K562 (cell line): ENCODE results near the gene CITED2. TPM values are rescaled to one million over a fixed set of nuclear protein-coding genes. Genes with fewer than 3 reads are reported as not detected.
"Not testable (repeated sequence)": the region's sequence is repeated elsewhere in the genome, so short reads cannot be mapped to it uniquely, and the experiment has no call there.

Experiments used
- ATAC-seq: fragments of 200-7000 bp; cut with Tn5 transposase; 3 replicates; pipeline ENCODE4 v1.9.1; 2020; ENCODE audit warnings: moderate library complexity
- BruUV-seq: library from RNA; stranded (reverse); fragments of 400-500 nt; replicated peaks from 2 replicates; lab custom pipeline; 2021; lab: Mats Ljungman, UMichigan
- CTCF ChIA-PET: fragments of 300-600 bp; formaldehyde crosslinking; extraction: SDS; loops from one replicate; lab custom pipeline; 2021; ENCODE audit warnings: low intra/inter-chr PET ratio; lab: Yijun Ruan, JAX
- POLR2A ChIA-PET: fragments of 300-600, 350-650 bp; sonication (Branson Sonifier 250); formaldehyde crosslinking; extraction: SDS; loops from one replicate; lab custom pipeline; 2021; ENCODE audit warnings: antibody characterized with exemption, inconsistent platforms; lab: Yijun Ruan, JAX
- DNase-seq, 4 experiments: peaks; one replicate each; pipeline versions ENCODE4 v3.0.0 to v3.0.0-alpha.2; 2011 to 2018; ENCODE audit warnings: low spot score in 3 of 4, mixed read lengths in 3 of 4; ENCODE audit errors: extremely low read depth in 1 of 4
- FAIRE-seq: peaks from 2 replicates; lab custom pipeline; 2011; peaks lifted over from hg19 to GRCh38; lab: Jason Lieb, UNC
- H2AFZ ChIP-seq: 2 replicates; pipeline ENCODE4 v1.6.0; 2011; ENCODE audit warnings: low read depth, low read length, control low read depth, inconsistent platforms
- H3K27ac ChIP-seq: fragments of 200-600 bp; 3 replicates; pipeline ENCODE4 v1.8.0; 2011; ENCODE audit warnings: low read depth, mild to moderate bottlenecking, control low read depth, inconsistent platforms, low read length, moderate library complexity, mixed read lengths; ENCODE audit errors: extremely low read depth
- H3K27me3 ChIP-seq, 2 experiments: fragments of 300-600 bp in 1 of 2; 2 replicates in 1 of 2; 3 replicates in 1 of 2; pipeline versions ENCODE4 v1.6.0 to v1.8.0; 2011; ENCODE audit warnings: inconsistent platforms in 2 of 2, low read length in 2 of 2, mild to moderate bottlenecking in 1 of 2, mixed read lengths in 1 of 2, moderate library complexity in 1 of 2; ENCODE audit not compliant: control insufficient read depth in 2 of 2, insufficient read depth in 2 of 2
- H3K36me3 ChIP-seq: fragments of 300-600 bp; 3 replicates; pipeline ENCODE4 v1.8.0; 2011; ENCODE audit warnings: mild to moderate bottlenecking, low read length, inconsistent platforms; ENCODE audit not compliant: control insufficient read depth, insufficient read depth
- H3K4me1 ChIP-seq, 2 experiments: fragments of 200-600 bp in 1 of 2; replicated peaks in 1 of 2; 2 replicates in 1 of 2; 3 replicates in 1 of 2; pipeline versions ENCODE4 v1.5.1 to v1.8.0; 2011; ENCODE audit warnings: inconsistent platforms in 2 of 2, low read length in 2 of 2, mild to moderate bottlenecking in 1 of 2, mixed read lengths in 1 of 2, moderate library complexity in 1 of 2; ENCODE audit not compliant: control insufficient read depth in 2 of 2, insufficient read depth in 2 of 2
- H3K4me2 ChIP-seq: 2 replicates; pipeline ENCODE4 v1.6.1; 2011; ENCODE audit warnings: low read length, control low read depth, inconsistent platforms, mixed read lengths; ENCODE audit not compliant: insufficient read depth
- H3K4me3 ChIP-seq: fragments of 200-600 bp; sonication (generic), shearing (Covaris generic); 2 replicates; pipeline ENCODE4 v1.5.1; 2016; ENCODE audit warnings: control low read depth, inconsistent platforms
- H3K79me2 ChIP-seq: fragments of 200-600 bp; 3 replicates; pipeline ENCODE4 v1.8.0; 2011; ENCODE audit warnings: low read length, inconsistent platforms; ENCODE audit not compliant: control insufficient read depth, insufficient read depth
- H3K9ac ChIP-seq, 2 experiments: 2 replicates each; pipeline versions ENCODE4 v1.6.0 to v1.6.1; 2011; ENCODE audit warnings: low read depth in 2 of 2, low read length in 2 of 2, control low read depth in 1 of 2, inconsistent platforms in 1 of 2, mild to moderate bottlenecking in 1 of 2, mixed read lengths in 1 of 2; ENCODE audit not compliant: insufficient read depth in 1 of 2
- H3K9me1 ChIP-seq: one replicate; pipeline ENCODE4 v1.6.0; 2011; ENCODE audit warnings: inconsistent platforms, mild to moderate bottlenecking, low read length, moderate library complexity; ENCODE audit not compliant: control insufficient read depth, insufficient read depth
- H3K9me3 ChIP-seq: replicated peaks from 2 replicates; pipeline ENCODE4 v1.5.1; 2011; ENCODE audit warnings: low read depth, low read length, inconsistent platforms; ENCODE audit not compliant: control insufficient read depth, insufficient read depth
- H4K20me1 ChIP-seq: replicated peaks from 2 replicates; pipeline ENCODE4 v1.6.1; 2011; ENCODE audit warnings: low read length, inconsistent platforms, mixed read lengths; ENCODE audit not compliant: control insufficient read depth, insufficient read depth
- BCOR ChIP-seq: fragments of 450-650 bp; IDR thresholded peaks from 2 replicates; pipeline ENCODE4 v1.6.1; 2016
- CBX2 ChIP-seq: fragments of 200-600 bp; sonication (generic); IDR thresholded peaks from one replicate; pipeline ENCODE4 v1.6.1; 2012; ENCODE audit warnings: mild to moderate bottlenecking, low read length, inconsistent platforms; ENCODE audit not compliant: insufficient read depth, poor library complexity, severe bottlenecking
- CEBPB ChIP-seq: fragments of 450-650 bp; IDR thresholded peaks from 2 replicates; pipeline ENCODE4 v1.6.1; 2016; ENCODE audit warnings: missing genetic modification characterization, missing compliant biosample characterization
- HMGXB4 ChIP-seq: sonication (generic); formaldehyde crosslinking; IDR thresholded peaks from 2 replicates; pipeline ENCODE4 v1.8.1; 2023; ENCODE audit warnings: mild to moderate bottlenecking, missing genetic modification reagents
- JUN ChIP-seq, 2 experiments: sonication (generic) in 1 of 2; formaldehyde crosslinking in 1 of 2; IDR thresholded peaks; 2 replicates each; pipeline versions ENCODE4 v1.6.1 to v1.8.0; 2012 to 2022; ENCODE audit warnings: borderline replicate concordance in 2 of 2, mild to moderate bottlenecking in 2 of 2, improper control_type of control experiment in 1 of 2, low read depth in 1 of 2, low read length in 1 of 2, missing genetic modification reagents in 1 of 2
- KDM1A ChIP-seq, 2 experiments: fragments of 450-650 bp; IDR thresholded peaks; 2 replicates each; pipeline ENCODE4 v1.6.1; 2016; ENCODE audit warnings: mild to moderate bottlenecking in 2 of 2
- RNF2 ChIP-seq: sonication (generic); IDR thresholded peaks from 2 replicates; pipeline ENCODE4 v1.6.1; 2016
- SIN3B ChIP-seq: fragments of 450-650 bp; IDR thresholded peaks from 2 replicates; pipeline ENCODE4 v1.6.1; 2017; ENCODE audit warnings: low read depth, mild to moderate bottlenecking, moderate library complexity
- SMARCA5 ChIP-seq: fragments of 450-650 bp; IDR thresholded peaks from 2 replicates; pipeline ENCODE4 v1.6.1; 2016
- SPI1 ChIP-seq: IDR thresholded peaks from 2 replicates; pipeline ENCODE4 v1.6.1; 2011; ENCODE audit warnings: low read depth, low read length, control low read depth, borderline replicate concordance
- TCFL5 ChIP-seq: fragments of 250-450 bp; sonication (Bioruptor Pico); conservative IDR thresholded peaks from 2 replicates; pipeline ENCODE4 v1.6.1; 2021; ENCODE audit warnings: mild to moderate bottlenecking, moderate library complexity, matching md5 sums
- ZFP36 ChIP-seq: fragments of 150-350 bp; IDR thresholded peaks from 2 replicates; pipeline ENCODE4 v1.6.1; 2018; ENCODE audit warnings: low read length, low read depth; ENCODE audit not compliant: partially characterized antibody
- ZNF146 ChIP-seq: IDR thresholded peaks from one replicate; pipeline ENCODE4 v1.6.1; 2018; ENCODE audit warnings: missing compliant biosample characterization; ENCODE audit not compliant: unreplicated experiment
- WGBS: fragments of 100-300 bp; shearing (Covaris generic); methylation state at CpG from one replicate; pipeline ENCODE4 v1.1.6; 2016; ENCODE audit warnings: low coverage, mixed read lengths; ENCODE audit not compliant: insufficient coverage; ENCODE audit errors: missing lambda C conversion rate; 5-methylcytosine and 5-hydroxymethylcytosine counted together
- in situ Hi-C: fragments of 300-500 bp; cut with MboI; formaldehyde crosslinking; loops from 4 replicates; pipeline ENCODE4 v1.15.0; 2018; ENCODE audit warnings: inconsistent platforms, mixed read lengths
- intact Hi-C: fragments of 100-400 bp; cut with micrococcal nuclease; formaldehyde crosslinking; loops from 2 replicates; pipeline ENCODE4 v1.14.2; 2022
- polyA plus RNA-seq, 8 experiments: library from polyadenylated mRNA; depleted of rRNA in 4 of 8; stranded (reverse) in 5 of 8; unstranded in 3 of 8; fragments of >200 nt; fragmentation: Nextera tagmentation in 2 of 8; fragmentation: Illumina TruSeq in 1 of 8; extraction: Ambion mirVana in 2 of 8; extraction: Trizol in 1 of 8; gene quantifications; 2 replicates each; pipeline versions ENCODE4 v1.2.1 to v1.2.3, GENCODE V29; 2011 to 2014; ENCODE audit warnings: inconsistent platforms in 1 of 8, missing spikeins in 1 of 8
- total RNA-seq, 7 experiments: library from RNA; depleted of rRNA in 6 of 7; stranded (reverse); fragments of >200 nt in 6 of 7; fragmentation: Illumina TruSeq in 2 of 7; extraction: Trizol in 2 of 7; gene quantifications; 2 replicates each; pipeline versions ENCODE4 v1.2.1 to v1.2.3, GENCODE V29; 2011 to 2021; ENCODE audit warnings: low replicate concordance in 1 of 7

CITED2 gene
- total and polyA plus RNA-seq, 9 of the 15 experiments (the other 6 are each of a cell fraction or from before 2014, with no cell fraction given), result 0.21 to 86.1 (median 17.5) TPM

- intact Hi-C loops, H3K79me2 ChIP-seq, H3K9me1 ChIP-seq, H3K36me3 ChIP-seq, H2AFZ ChIP-seq, FAIRE-seq, POLR2A ChIA-PET, H3K4me1 ChIP-seq, ATAC-seq, H3K4me3 ChIP-seq, H4K20me1 ChIP-seq, H3K4me2 ChIP-seq, H3K9ac ChIP-seq, H3K27ac ChIP-seq, DNase-seq, in situ Hi-C loops, H3K9me3 ChIP-seq, H3K27me3 ChIP-seq, BruUV-seq, CTCF ChIA-PET: not testable (repeated sequence)
- 32% methylated on average over 1 of the region's 1 CpG for whole genome bisulfite sequencing
- TF ChIP-seq ZNF146 (CRISPR knock-in tag) (peak; percentile 70), KDM1A (IDR thresholded peaks at IDR 0.05) (peak; percentile 47 to 50; a peak in 2 of 4 replicates), BCOR (peak; percentile 80), SMARCA5 (0 out of 2 replicates have a peak, but pooled peaks have one; percentile 44)
These were observed 37.7 kb upstream of the CITED2 start for GRCh38 chr6:139412103-139412502.

- Histone ChIP-seq H3K36me3 (no peaks in the 10 kb centered on the region), H3K9me1 (no peaks in the 10 kb centered on the region), H3K27ac (no peak overlapping the region), H3K4me3 (no peak overlapping the region), H2AFZ (0 out of 2 replicates have a peak overlapping the region, but pooled peaks have one; percentile 16), H3K79me2 (no peaks in the 10 kb centered on the region), H3K9ac (no peak overlapping the region), H3K4me2 (no peak overlapping the region), H3K9me3 (no peaks in the 10 kb centered on the region), H4K20me1 (no peaks in the 10 kb centered on the region), H3K27me3 (no peaks in the 10 kb centered on the region), H3K4me1 (peaks cover 0 to 3% of the 10 kb centered on the region in 2 experiments; a peak in 1 of 5 replicates)
- BruUV-seq, result no TSS peak
- TF ChIP-seq ZFP36 (peak; percentile 57), JUN (IDR thresholded peaks at IDR 0.05; ENCODE audit: borderline replicate concordance, low read depth, low read length) (no peak), JUN (CRISPR knock-in tag; IDR thresholded peaks at IDR 0.05; ENCODE audit: borderline replicate concordance) (no peak), HMGXB4 (CRISPR knock-in tag) (no peak), SPI1 (no peak), RNF2 (no peak), TCFL5 (CRISPR knock-in tag) (no peak), CBX2 (no peak), CEBPB (0 out of 2 replicates have a peak, but pooled peaks have one; percentile 7), SIN3B (no peak)
- ATAC-seq (no peak), DNase-seq (no peak), FAIRE-seq (no peak)
- ChIA-PET CTCF (no interaction called here), POLR2A (no interaction called here)
- intact Hi-C loops, result no loop called here
- in situ Hi-C loops, result no loop called here
- WGBS, result 29% methylated on average over 4 of the region's 4 CpGs
These were observed 34.6 kb upstream of the CITED2 start for GRCh38 chr6:139409026-139409425.
